IMR-90 (cell line): Measurements from ENCODE around the gene TIMM29. TPM values are rescaled to one million over a fixed set of nuclear protein-coding genes. Genes with fewer than 3 reads are reported as not detected.

Source experiments
- ATAC-seq: fragments of 200-7000 bp; cut with Tn5 transposase; 2 replicates; pipeline ENCODE4 v1.9.1; 2020; ENCODE audit warnings: low read depth, mild to moderate bottlenecking, moderate library complexity
- BruUV-seq: library from RNA; stranded (reverse); fragments of 400-500 nt; replicated peaks from 2 replicates; lab custom pipeline; 2021; lab: Mats Ljungman, UMichigan
- CTCF ChIA-PET: fragments of 300-600 bp; formaldehyde crosslinking; extraction: SDS; loops from one replicate; lab custom pipeline; 2021; ENCODE audit warnings: antibody characterized with exemption; lab: Yijun Ruan, JAX
- POLR2A ChIA-PET: fragments of 300-600 bp; sonication (Branson Sonifier 250); formaldehyde crosslinking; loops from one replicate; lab custom pipeline; 2022; ENCODE audit warnings: antibody characterized with exemption; ENCODE audit not compliant: unreplicated experiment; lab: Charles Lee
- DNase-seq: peaks from one replicate; pipeline ENCODE4 v3.0.0; 2013
- H2AFZ ChIP-seq: replicated peaks from 2 replicates; pipeline ENCODE3; 2013; ENCODE audit warnings: low read length, mild to moderate bottlenecking; ENCODE audit not compliant: poor library complexity
- H2AK5ac ChIP-seq: 2 replicates; pipeline ENCODE4 v1.6.1; 2013; ENCODE audit warnings: low read depth, low read length, inconsistent platforms
- H2AK9ac ChIP-seq: replicated peaks from 2 replicates; pipeline ENCODE3; 2013; ENCODE audit warnings: mild to moderate bottlenecking, low read depth, low read length, moderate library complexity; ENCODE audit not compliant: poor library complexity
- H2BK120ac ChIP-seq: 2 replicates; pipeline ENCODE4 v1.6.1; 2013; ENCODE audit warnings: low read depth, low read length, inconsistent platforms
- H2BK15ac ChIP-seq: 3 replicates; pipeline ENCODE4 v1.6.1; 2013; ENCODE audit warnings: low read depth, low read length, inconsistent platforms
- H2BK20ac ChIP-seq: 2 replicates; pipeline ENCODE4 v1.6.1; 2013; ENCODE audit warnings: low read depth, mild to moderate bottlenecking, inconsistent platforms, low read length, moderate library complexity
- H2BK5ac ChIP-seq: 2 replicates; pipeline ENCODE4 v1.6.1; 2013; ENCODE audit warnings: mild to moderate bottlenecking, low read depth, low read length, inconsistent platforms; ENCODE audit not compliant: poor library complexity, severe bottlenecking
- H3K14ac ChIP-seq: replicated peaks from 2 replicates; pipeline ENCODE4 v1.6.1; 2013; ENCODE audit warnings: low read depth, low read length, inconsistent platforms
- H3K18ac ChIP-seq: 2 replicates; pipeline ENCODE4 v1.6.1; 2013; ENCODE audit warnings: low read depth, low read length, control low read depth
- H3K23ac ChIP-seq: 2 replicates; pipeline ENCODE4 v1.6.1; 2013; ENCODE audit warnings: low read depth, low read length, inconsistent platforms
- H3K27ac ChIP-seq: 2 replicates; pipeline ENCODE4 v1.5.1; 2013; ENCODE audit warnings: mild to moderate bottlenecking, control low read depth, low read length; ENCODE audit not compliant: insufficient read depth
- H3K27me3 ChIP-seq: 2 replicates; pipeline ENCODE4 v1.6.1; 2013; ENCODE audit warnings: low read length; ENCODE audit not compliant: control insufficient read depth, insufficient read depth
- H3K36me3 ChIP-seq: 2 replicates; pipeline ENCODE4 v1.6.1; 2013; ENCODE audit warnings: low read length, mixed read lengths; ENCODE audit not compliant: control insufficient read depth, insufficient read depth
- H3K4ac ChIP-seq: 2 replicates; pipeline ENCODE4 v1.6.1; 2013; ENCODE audit warnings: low read depth, low read length, inconsistent platforms
- H3K4me1 ChIP-seq: 2 replicates; pipeline ENCODE4 v1.6.1; 2013; ENCODE audit warnings: low read length, mixed read lengths; ENCODE audit not compliant: control insufficient read depth, insufficient read depth
- H3K4me2 ChIP-seq: 2 replicates; pipeline ENCODE4 v1.6.1; 2013; ENCODE audit warnings: low read depth, mild to moderate bottlenecking, control low read depth, low read length, moderate library complexity
- H3K4me3 ChIP-seq: 2 replicates; pipeline ENCODE4 v1.5.1; 2013; ENCODE audit warnings: low read depth, mild to moderate bottlenecking, control low read depth, low read length, moderate library complexity; ENCODE audit not compliant: insufficient read depth
- H3K56ac ChIP-seq: 2 replicates; pipeline ENCODE4 v1.6.1; 2013; ENCODE audit warnings: low read length, inconsistent platforms; ENCODE audit not compliant: insufficient read depth; ENCODE audit errors: extremely low read depth
- H3K79me1 ChIP-seq, 2 experiments: 2 replicates each; pipeline ENCODE4 v1.6.1; 2013; ENCODE audit warnings: low read length in 2 of 2, inconsistent platforms in 1 of 2, low read depth in 1 of 2
- H3K9ac ChIP-seq: 2 replicates; pipeline ENCODE4 v1.6.1; 2013; ENCODE audit warnings: low read depth, low read length, control low read depth
- H3K9me1 ChIP-seq: 2 replicates; pipeline ENCODE4 v1.6.1; 2013; ENCODE audit warnings: low read length, inconsistent platforms; ENCODE audit not compliant: insufficient read depth
- H3K9me3 ChIP-seq: 2 replicates; pipeline ENCODE4 v1.6.1; 2013; ENCODE audit warnings: low read length; ENCODE audit not compliant: control insufficient read depth, insufficient read depth
- H4K20me1 ChIP-seq: 2 replicates; pipeline ENCODE4 v1.6.1; 2013; ENCODE audit warnings: low read length, inconsistent platforms; ENCODE audit not compliant: insufficient read depth
- H4K5ac ChIP-seq: 2 replicates; pipeline ENCODE4 v1.6.1; 2013; ENCODE audit warnings: mild to moderate bottlenecking, low read depth, low read length, control low read depth
- H4K8ac ChIP-seq, 2 experiments: 2 replicates each; pipeline ENCODE4 v1.6.1; 2013; ENCODE audit warnings: low read depth in 2 of 2, low read length in 2 of 2, control low read depth in 1 of 2, inconsistent platforms in 1 of 2
- H4K91ac ChIP-seq: 2 replicates; pipeline ENCODE4 v1.6.1; 2013; ENCODE audit warnings: low read depth, low read length, inconsistent platforms; ENCODE audit not compliant: insufficient read depth
- RCOR1 ChIP-seq: IDR thresholded peaks from 2 replicates; pipeline ENCODE4 v1.6.1; 2012; ENCODE audit warnings: mild to moderate bottlenecking, low read length, improper control_type of control experiment; ENCODE audit not compliant: insufficient replicate concordance
- WGBS, 2 experiments: methylation state at CpG; one replicate each; pipeline versions ENCODE4 v1.1.5 to v1.1.7; 2013; ENCODE audit warnings: missing lambda C conversion rate in 2 of 2; ENCODE audit not compliant: insufficient read length in 1 of 2; ENCODE audit errors: extremely low coverage in 2 of 2; 5-methylcytosine and 5-hydroxymethylcytosine counted together
- dilution Hi-C: fragments of 300-500 bp; cut with HindIII; formaldehyde crosslinking; loops from one replicate; pipeline ENCODE4 v1.14.3; 2018; ENCODE audit warnings: low sequenced_read_pairs; ENCODE audit not compliant: unreplicated experiment
- in situ Hi-C: fragments of 300-500 bp; cut with MboI; formaldehyde crosslinking; loops from 3 replicates; pipeline ENCODE4 v1.14.3; 2019; ENCODE audit warnings: low sequenced_read_pairs, inconsistent platforms, mixed read lengths
- intact Hi-C: fragments of 100-400 bp; cut with micrococcal nuclease; formaldehyde crosslinking; loops from 2 replicates; pipeline ENCODE4 v1.10.0; 2022
- polyA plus RNA-seq, 3 experiments: library from polyadenylated mRNA; depleted of rRNA; stranded (reverse); fragments of >200 nt; gene quantifications; 2 replicates each; pipeline ENCODE4 v1.2.3, GENCODE V29; 2012; ENCODE audit warnings: low replicate concordance in 1 of 3
- total RNA-seq: library from RNA; depleted of rRNA; stranded (reverse); fragments of >200 nt; gene quantifications from 2 replicates; pipeline ENCODE4 v1.2.3, GENCODE V29; 2012

The TIMM29 gene
- total and polyA plus RNA-seq, 2 of the 4 experiments (the other 2 are of a cell fraction), result 9.3 to 13.4 TPM

DNA sequence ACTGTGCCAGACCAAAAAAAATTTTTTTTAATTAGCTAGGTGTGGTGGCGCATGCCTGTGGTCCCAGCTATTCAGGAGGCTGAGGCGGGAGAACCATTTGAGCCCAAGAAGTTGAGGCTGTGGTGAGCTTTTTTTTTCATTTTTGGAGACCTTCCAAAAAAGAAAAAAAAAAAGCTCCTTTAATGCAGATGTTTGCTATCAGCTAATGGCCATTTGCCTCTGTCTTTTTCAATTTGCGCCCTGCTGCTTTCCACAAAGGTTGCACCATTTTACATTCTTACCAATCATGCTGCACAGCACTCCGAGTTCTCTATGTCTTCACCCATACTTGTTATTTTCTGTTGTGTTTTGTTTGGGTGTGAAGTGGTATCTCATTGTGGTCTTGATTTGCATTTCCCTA is 16.7 kb downstream of the TIMM29 start:
- 100% methylated on average over 1 of the region's 4 CpGs; no CpG with 5 or more reads in 1 of the 2 experiments for WGBS, 2 experiments
- no peak for DNase-seq
- POLR2A ChIA-PET, result no interaction called here
- H2BK5ac ChIP-seq, result no peak overlapping the region
- no peak overlapping the region for H3K23ac ChIP-seq
- no peaks in the 10 kb centered on the region for H3K9me1 ChIP-seq
- H2AK9ac ChIP-seq, result no peak overlapping the region
- in situ Hi-C loops (no loop called here), intact Hi-C loops (no loop called here), dilution Hi-C loops (no loop called here)
- no peak overlapping the region for H2AK5ac ChIP-seq
- no peak overlapping the region for H3K27ac ChIP-seq
- no peak overlapping the region for H2BK120ac ChIP-seq
- H3K4me1 ChIP-seq, result peaks cover 4% of the 10 kb centered on the region
- H3K9ac ChIP-seq, result no peak overlapping the region
- H4K5ac ChIP-seq, result no peak overlapping the region
- BruUV-seq, result no TSS peak
- no peak overlapping the region for H2BK15ac ChIP-seq
- H3K79me1 ChIP-seq, result no peaks in the 10 kb centered on the region
- no peak overlapping the region for H3K4ac ChIP-seq
- H2BK20ac ChIP-seq, result no peak overlapping the region
- H3K4me3 ChIP-seq, result no peak overlapping the region
- H3K36me3 ChIP-seq, result no peaks in the 10 kb centered on the region
- CTCF ChIA-PET, result interaction anchor here (0.6 to 0.7 kb wide), 2 partner anchors 51 to 428 kb away, joined by 3 read pairs; no protein-coding TSS in a partner anchor
- TF ChIP-seq RCOR1, result no peak
- no peak overlapping the region for H3K18ac ChIP-seq
- H3K4me2 ChIP-seq, result no peak overlapping the region
- no peak for ATAC-seq
- no peaks in the 10 kb centered on the region for H3K9me3 ChIP-seq
- no peak overlapping the region for H3K14ac ChIP-seq
- H2AFZ ChIP-seq, result no peak overlapping the region
- no peak overlapping the region for H3K56ac ChIP-seq
- no peaks in the 10 kb centered on the region for H3K27me3 ChIP-seq
- no peaks in the 10 kb centered on the region for H4K20me1 ChIP-seq
- no peak overlapping the region for H4K8ac ChIP-seq
- no peak overlapping the region for H4K91ac ChIP-seq
